ENCODE results near the gene PFN3.

DNA sequence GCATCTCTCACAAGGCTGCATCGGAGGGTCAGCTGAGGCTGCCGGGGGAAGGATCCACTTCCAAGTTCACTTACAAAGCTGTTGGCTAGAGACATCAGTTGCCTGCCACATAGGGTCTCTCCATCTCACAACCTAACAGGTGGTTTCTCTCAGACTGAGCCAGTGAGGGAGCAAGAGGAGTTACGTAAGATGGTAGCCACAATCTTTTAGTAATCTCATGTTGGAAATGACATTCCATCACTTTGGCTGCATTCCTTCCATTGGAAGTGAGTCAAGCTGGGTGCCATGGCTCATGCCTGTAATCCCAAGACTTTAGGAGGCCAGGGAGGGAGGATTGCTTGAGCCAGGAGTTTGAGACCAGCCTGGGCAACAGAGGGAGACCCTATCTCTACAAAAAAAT lies 18.6 kb upstream of the PFN3 start:
- TF ChIP-seq, protein P1, sequence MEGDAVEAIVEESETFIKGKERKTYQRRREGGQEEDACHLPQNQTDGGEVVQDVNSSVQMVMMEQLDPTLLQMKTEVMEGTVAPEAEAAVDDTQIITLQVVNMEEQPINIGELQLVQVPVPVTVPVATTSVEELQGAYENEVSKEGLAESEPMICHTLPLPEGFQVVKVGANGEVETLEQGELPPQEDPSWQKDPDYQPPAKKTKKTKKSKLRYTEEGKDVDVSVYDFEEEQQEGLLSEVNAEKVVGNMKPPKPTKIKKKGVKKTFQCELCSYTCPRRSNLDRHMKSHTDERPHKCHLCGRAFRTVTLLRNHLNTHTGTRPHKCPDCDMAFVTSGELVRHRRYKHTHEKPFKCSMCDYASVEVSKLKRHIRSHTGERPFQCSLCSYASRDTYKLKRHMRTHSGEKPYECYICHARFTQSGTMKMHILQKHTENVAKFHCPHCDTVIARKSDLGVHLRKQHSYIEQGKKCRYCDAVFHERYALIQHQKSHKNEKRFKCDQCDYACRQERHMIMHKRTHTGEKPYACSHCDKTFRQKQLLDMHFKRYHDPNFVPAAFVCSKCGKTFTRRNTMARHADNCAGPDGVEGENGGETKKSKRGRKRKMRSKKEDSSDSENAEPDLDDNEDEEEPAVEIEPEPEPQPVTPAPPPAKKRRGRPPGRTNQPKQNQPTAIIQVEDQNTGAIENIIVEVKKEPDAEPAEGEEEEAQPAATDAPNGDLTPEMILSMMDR (IDR thresholded peaks at IDR 0.05), result no peak
- no peak for TF ChIP-seq POLR2A (IDR thresholded peaks at IDR 0.05)

All from ovary (tissue), 3 donors.